HepG2 (cell line): Measurements from ENCODE around the gene EIF4A3. TPM values are rescaled to one million over a fixed set of nuclear protein-coding genes. Genes with fewer than 3 reads are reported as not detected.

Experiments used
- ADNP ChIP-seq: sonication (generic); formaldehyde crosslinking; IDR thresholded peaks from 2 replicates; pipeline ENCODE4 v1.4.0; 2020; ENCODE audit warnings: missing genetic modification reagents
- EED ChIP-seq: sonication (generic); formaldehyde crosslinking; IDR thresholded peaks from 2 replicates; pipeline ENCODE4 v1.5.0; 2020; ENCODE audit warnings: mild to moderate bottlenecking, missing genetic modification reagents
- HDAC1 ChIP-seq: sonication (generic); formaldehyde crosslinking; IDR thresholded peaks from 2 replicates; pipeline ENCODE4 v1.5.1; 2020; ENCODE audit warnings: mild to moderate bottlenecking, missing genetic modification reagents
- HDAC2 ChIP-seq: sonication (generic); formaldehyde crosslinking; IDR thresholded peaks from 2 replicates; pipeline ENCODE4 v1.4.0; 2020; ENCODE audit warnings: missing genetic modification reagents
- HNRNPLL ChIP-seq: fragments of 200-400 bp; formaldehyde crosslinking; IDR thresholded peaks from 2 replicates; pipeline ENCODE4 v1.6.1; 2017; ENCODE audit warnings: mild to moderate bottlenecking, low read depth, low read length; ENCODE audit not compliant: poor library complexity, severe bottlenecking
- MBD4 ChIP-seq: IDR thresholded peaks from 2 replicates; pipeline ENCODE4 v1.6.1; 2012; ENCODE audit warnings: low read length, inconsistent platforms, borderline replicate concordance
- NCOA2 ChIP-seq: sonication (generic); formaldehyde crosslinking; IDR thresholded peaks from 2 replicates; pipeline ENCODE4 v1.8.0; 2022; ENCODE audit warnings: inconsistent platforms
- NFKB2 ChIP-seq: sonication (generic); formaldehyde crosslinking; IDR thresholded peaks from 2 replicates; pipeline ENCODE4 v1.4.0; 2020; ENCODE audit warnings: missing genetic modification reagents, borderline replicate concordance
- POGK ChIP-seq: sonication (generic); formaldehyde crosslinking; conservative IDR thresholded peaks from 2 replicates; pipeline ENCODE4 v1.8.0; 2022; ENCODE audit warnings: mild to moderate bottlenecking, moderate library complexity, missing genetic modification reagents
- SALL1 ChIP-seq: sonication (generic); formaldehyde crosslinking; IDR thresholded peaks from 2 replicates; pipeline ENCODE4 v1.8.0; 2022; ENCODE audit warnings: mild to moderate bottlenecking, missing genetic modification reagents
- TCF7L2 ChIP-seq: IDR thresholded peaks from 2 replicates; pipeline ENCODE4 v1.6.1; 2011; ENCODE audit warnings: mild to moderate bottlenecking, low read depth, low read length, moderate library complexity
- THRA ChIP-seq: sonication (generic); formaldehyde crosslinking; IDR thresholded peaks from 2 replicates; pipeline ENCODE4 v1.4.0; 2020; ENCODE audit warnings: missing genetic modification reagents, borderline replicate concordance
- UBTF ChIP-seq: sonication (generic); formaldehyde crosslinking; IDR thresholded peaks from 2 replicates; pipeline ENCODE4 v1.4.0; 2020; ENCODE audit warnings: mild to moderate bottlenecking, missing genetic modification reagents
- ZBTB1 ChIP-seq: sonication (generic); formaldehyde crosslinking; IDR thresholded peaks from 2 replicates; pipeline ENCODE4 v1.4.0; 2020; ENCODE audit warnings: missing genetic modification reagents, borderline replicate concordance
- ZFX ChIP-seq: sonication (generic); formaldehyde crosslinking; IDR thresholded peaks from 2 replicates; pipeline ENCODE4 v1.4.0; 2020; ENCODE audit warnings: mild to moderate bottlenecking, low read depth, missing genetic modification reagents, moderate library complexity
- ZMAT3 ChIP-seq: sonication (generic); formaldehyde crosslinking; conservative IDR thresholded peaks from 2 replicates; pipeline ENCODE4 v1.7.0; 2021; ENCODE audit warnings: missing genetic modification reagents
- ZNF567 ChIP-seq: sonication (generic); formaldehyde crosslinking; IDR thresholded peaks from 2 replicates; pipeline ENCODE4 v1.8.1; 2023; ENCODE audit warnings: mild to moderate bottlenecking, missing genetic modification reagents, borderline replicate concordance
- ZNF598 ChIP-seq: sonication (generic); formaldehyde crosslinking; IDR thresholded peaks from 2 replicates; pipeline ENCODE4 v1.5.1; 2020; ENCODE audit warnings: mild to moderate bottlenecking, missing genetic modification reagents, borderline replicate concordance
- ZNF672 ChIP-seq: sonication (generic); formaldehyde crosslinking; IDR thresholded peaks from 2 replicates; pipeline ENCODE4 v1.8.1; 2022; ENCODE audit warnings: missing genetic modification reagents
- ZNF782 ChIP-seq: sonication (generic); formaldehyde crosslinking; IDR thresholded peaks from 2 replicates; pipeline ENCODE4 v1.4.0; 2020; ENCODE audit warnings: missing genetic modification reagents, mild to moderate bottlenecking, borderline replicate concordance
- polyA plus RNA-seq, 8 experiments: library from polyadenylated mRNA; depleted of rRNA in 3 of 8; stranded (reverse) in 7 of 8; unstranded in 1 of 8; fragments of >200 nt; fragmentation: Illumina TruSeq in 4 of 8; extraction: Trizol in 4 of 8; gene quantifications; 2 replicates each; pipeline versions ENCODE4 v1.2.1 to v1.2.3, GENCODE V29; 2011 to 2016; ENCODE audit warnings: low read depth in 4 of 8, missing spikeins in 1 of 8, mixed read lengths in 1 of 8; ENCODE audit not compliant: insufficient read depth in 1 of 8
- total RNA-seq, 5 experiments: library from RNA; depleted of rRNA; stranded (reverse); fragments of >200 nt; fragmentation: Illumina TruSeq; extraction: Trizol; gene quantifications; 2 replicates each; pipeline ENCODE4 v1.2.3, GENCODE V29; 2016; ENCODE audit warnings: low read depth in 1 of 5
- TF ChIP-seq, protein P1 (sequence below): sonication (generic); formaldehyde crosslinking; IDR thresholded peaks from 2 replicates; pipeline ENCODE4 v1.8.0; 2022; ENCODE audit warnings: missing genetic modification reagents, mild to moderate bottlenecking, moderate library complexity, borderline replicate concordance

EIF4A3 gene
- total and polyA plus RNA-seq, 2 of the 13 experiments (the other 11 are each of a cell fraction or from before 2014, with no cell fraction given): 145 to 187 TPM

GRCh38 chr17:80195671-80196529, 49.0 kb upstream of the EIF4A3 start (continued):
- TF ChIP-seq UBTF (CRISPR knock-in tag) (peak; percentile 40), POGK (CRISPR knock-in tag) (0 out of 2 replicates have a peak, but pooled peaks have one; percentile 22), ZFX (CRISPR knock-in tag) (peak; percentile 15; the same call in 1 of the 2 replicates), ZNF672 (CRISPR knock-in tag) (peak; percentile 33; the same call in 1 of the 2 replicates), ZNF567 (no peak), ZBTB1 (CRISPR knock-in tag) (no peak), HNRNPLL (peak; percentile 40), NFKB2 (CRISPR knock-in tag) (0 out of 2 replicates have a peak, but pooled peaks have one; percentile 26), NCOA2 (peak; percentile 44; the same call in 1 of the 2 replicates), TCF7L2 (no peak), THRA (CRISPR knock-in tag) (peak; percentile 56; the same call in 1 of the 2 replicates), SALL1 (peak; percentile 60; the same call in 1 of the 2 replicates), MBD4 (no peak), ZNF782 (CRISPR knock-in tag) (0 out of 2 replicates have a peak, but pooled peaks have one; percentile 43), EED (CRISPR knock-in tag) (peak; percentile 81; the same call in 1 of the 2 replicates), HDAC1 (CRISPR knock-in tag) (peak; percentile 89), ADNP (peak; percentile 85; the same call in 1 of the 2 replicates), HDAC2 (CRISPR knock-in tag) (peak; percentile 34), ZNF598 (CRISPR knock-in tag) (no peak), ZMAT3 (CRISPR knock-in tag) (no peak)
- TF ChIP-seq, protein P1, sequence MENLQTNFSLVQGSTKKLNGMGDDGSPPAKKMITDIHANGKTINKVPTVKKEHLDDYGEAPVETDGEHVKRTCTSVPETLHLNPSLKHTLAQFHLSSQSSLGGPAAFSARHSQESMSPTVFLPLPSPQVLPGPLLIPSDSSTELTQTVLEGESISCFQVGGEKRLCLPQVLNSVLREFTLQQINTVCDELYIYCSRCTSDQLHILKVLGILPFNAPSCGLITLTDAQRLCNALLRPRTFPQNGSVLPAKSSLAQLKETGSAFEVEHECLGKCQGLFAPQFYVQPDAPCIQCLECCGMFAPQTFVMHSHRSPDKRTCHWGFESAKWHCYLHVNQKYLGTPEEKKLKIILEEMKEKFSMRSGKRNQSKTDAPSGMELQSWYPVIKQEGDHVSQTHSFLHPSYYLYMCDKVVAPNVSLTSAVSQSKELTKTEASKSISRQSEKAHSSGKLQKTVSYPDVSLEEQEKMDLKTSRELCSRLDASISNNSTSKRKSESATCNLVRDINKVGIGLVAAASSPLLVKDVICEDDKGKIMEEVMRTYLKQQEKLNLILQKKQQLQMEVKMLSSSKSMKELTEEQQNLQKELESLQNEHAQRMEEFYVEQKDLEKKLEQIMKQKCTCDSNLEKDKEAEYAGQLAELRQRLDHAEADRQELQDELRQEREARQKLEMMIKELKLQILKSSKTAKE (CRISPR knock-in tag): peak; percentile 91
